Bronchial epithelial cell (primary cell): ENCODE data around the gene ADAMTS10. TPM values are rescaled to one million over a fixed set of nuclear protein-coding genes. Genes with fewer than 3 reads are reported as not detected.

ENCODE experiments used
- DNase-seq: peaks from one replicate; pipeline ENCODE4 v3.0.0-alpha.2; 2010; ENCODE audit warnings: low read depth
- FAIRE-seq: peaks from 2 replicates; lab custom pipeline; 2011; peaks lifted over from hg19 to GRCh38; lab: Jason Lieb, UNC
- H3K27me3 ChIP-seq: 2 replicates; pipeline ENCODE4 v1.5.1; 2011; ENCODE audit warnings: low read length; ENCODE audit not compliant: control insufficient read depth, insufficient read depth
- H3K36me3 ChIP-seq: 2 replicates; pipeline ENCODE4 v1.5.1; 2011; ENCODE audit warnings: low read length; ENCODE audit not compliant: control insufficient read depth, insufficient read depth
- H3K4me3 ChIP-seq: 2 replicates; pipeline ENCODE4 v1.5.1; 2011; ENCODE audit warnings: mild to moderate bottlenecking, low read depth, low read length, control low read depth
- total RNA-seq: library from RNA; depleted of rRNA; stranded (reverse); fragments of >200 nt; gene quantifications from 2 replicates; pipeline ENCODE4 v1.2.1, GENCODE V29; 2014
- TF ChIP-seq, protein P1 (sequence below): IDR thresholded peaks from 2 replicates; pipeline ENCODE4 v1.5.1; 2011; ENCODE audit warnings: mild to moderate bottlenecking, moderate library complexity, low read length, control low read depth, inconsistent platforms; ENCODE audit not compliant: insufficient read depth, severe bottlenecking

The ADAMTS10 gene
- total RNA-seq, 1 donor from 2014 or later, result not detected

DNA sequence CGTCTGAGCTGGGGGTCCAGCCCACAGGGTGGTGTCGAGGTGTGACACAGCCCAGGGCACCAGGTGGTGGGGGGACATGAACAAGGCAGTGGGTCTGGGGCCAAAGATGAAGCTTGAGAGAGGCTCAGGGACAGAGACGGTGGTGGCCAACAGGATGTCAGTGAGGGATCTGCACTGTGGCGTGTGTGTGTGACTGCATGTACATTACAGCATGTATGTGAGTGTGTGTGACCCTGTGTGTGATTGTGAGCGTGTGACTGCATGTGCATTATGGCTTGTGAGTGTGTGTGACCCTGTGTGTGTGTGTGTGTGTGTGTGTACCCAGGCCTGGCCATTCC is 1.6 kb downstream of the ADAMTS10 start:
- no peak for FAIRE-seq
- no peak overlapping the region for H3K4me3 ChIP-seq
- TF ChIP-seq, protein P1, sequence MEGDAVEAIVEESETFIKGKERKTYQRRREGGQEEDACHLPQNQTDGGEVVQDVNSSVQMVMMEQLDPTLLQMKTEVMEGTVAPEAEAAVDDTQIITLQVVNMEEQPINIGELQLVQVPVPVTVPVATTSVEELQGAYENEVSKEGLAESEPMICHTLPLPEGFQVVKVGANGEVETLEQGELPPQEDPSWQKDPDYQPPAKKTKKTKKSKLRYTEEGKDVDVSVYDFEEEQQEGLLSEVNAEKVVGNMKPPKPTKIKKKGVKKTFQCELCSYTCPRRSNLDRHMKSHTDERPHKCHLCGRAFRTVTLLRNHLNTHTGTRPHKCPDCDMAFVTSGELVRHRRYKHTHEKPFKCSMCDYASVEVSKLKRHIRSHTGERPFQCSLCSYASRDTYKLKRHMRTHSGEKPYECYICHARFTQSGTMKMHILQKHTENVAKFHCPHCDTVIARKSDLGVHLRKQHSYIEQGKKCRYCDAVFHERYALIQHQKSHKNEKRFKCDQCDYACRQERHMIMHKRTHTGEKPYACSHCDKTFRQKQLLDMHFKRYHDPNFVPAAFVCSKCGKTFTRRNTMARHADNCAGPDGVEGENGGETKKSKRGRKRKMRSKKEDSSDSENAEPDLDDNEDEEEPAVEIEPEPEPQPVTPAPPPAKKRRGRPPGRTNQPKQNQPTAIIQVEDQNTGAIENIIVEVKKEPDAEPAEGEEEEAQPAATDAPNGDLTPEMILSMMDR, result no peak
- no peaks in the 10 kb centered on the region for H3K36me3 ChIP-seq
- H3K27me3 ChIP-seq, result peaks cover 5% of the 10 kb centered on the region
- no peak for DNase-seq

GRCh38 chr19:8607386-8607785 is 3.1 kb downstream of the ADAMTS10 start:
- TF ChIP-seq, protein P1, result no peak
- H3K4me3 ChIP-seq, result no peak overlapping the region
- no peaks in the 10 kb centered on the region for H3K36me3 ChIP-seq
- FAIRE-seq (no peak), DNase-seq (no peak)
- H3K27me3 ChIP-seq, result peaks cover 5% of the 10 kb centered on the region

GRCh38 chr19:8605514-8605913 is 5.0 kb downstream of the ADAMTS10 start:
- DNase-seq (no peak), FAIRE-seq (no peak)
- TF ChIP-seq, protein P1, result no peak
- H3K36me3 ChIP-seq, result no peaks in the 10 kb centered on the region
- H3K27me3 ChIP-seq, result peaks cover 5% of the 10 kb centered on the region
- no peak overlapping the region for H3K4me3 ChIP-seq

GRCh38 chr19:8601796-8602195 is 8.7 kb downstream of the ADAMTS10 start:
- FAIRE-seq (peak; percentile 82), DNase-seq (no peak)
- TF ChIP-seq, protein P1, result no peak
- no peaks in the 10 kb centered on the region for H3K27me3 ChIP-seq
- no peak overlapping the region for H3K4me3 ChIP-seq
- no peaks in the 10 kb centered on the region for H3K36me3 ChIP-seq

DNA sequence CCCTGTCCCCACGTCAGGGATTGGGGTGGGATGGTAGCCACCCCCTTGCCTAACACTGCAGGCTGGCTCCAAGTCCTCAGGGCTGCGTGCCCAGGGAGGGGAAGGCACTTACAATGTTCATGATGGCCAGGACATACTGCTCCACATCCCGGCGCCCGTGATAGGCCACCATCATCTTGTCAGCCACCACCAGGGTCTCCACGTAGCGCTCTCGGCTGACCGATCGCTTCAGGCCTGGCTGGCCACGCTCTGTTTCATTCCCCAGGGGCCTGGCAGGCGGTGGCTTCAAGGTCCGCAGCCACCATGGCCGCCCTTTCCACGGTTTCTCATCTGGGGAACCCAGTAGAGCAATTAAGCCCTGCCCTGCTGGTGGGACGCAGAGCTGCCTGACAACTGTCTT is 9.7 kb downstream of the ADAMTS10 start:
- TF ChIP-seq, protein P1, result no peak
- DNase-seq (no peak), FAIRE-seq (no peak)
- H3K36me3 ChIP-seq, result no peaks in the 10 kb centered on the region
- H3K4me3 ChIP-seq, result no peak overlapping the region
- H3K27me3 ChIP-seq, result no peaks in the 10 kb centered on the region

DNA sequence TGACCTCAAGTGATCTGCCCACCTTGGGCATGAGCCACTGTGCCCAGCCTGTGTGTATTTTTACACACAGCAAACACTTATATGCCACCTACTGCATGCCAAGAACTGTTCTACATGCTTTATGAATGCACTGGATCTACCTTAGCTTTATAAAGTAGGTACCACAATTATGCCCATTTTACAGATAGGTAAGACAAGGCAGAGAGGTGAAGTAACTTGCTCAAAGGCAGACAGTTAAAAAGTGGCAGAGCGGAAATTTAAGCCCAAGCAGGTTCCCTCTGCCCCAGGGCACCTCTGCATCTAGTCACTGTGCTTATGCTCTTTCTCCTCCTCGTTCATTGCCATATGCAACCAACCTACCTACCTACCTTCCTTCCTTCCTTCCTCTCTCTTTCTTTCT is 10.5 kb downstream of the ADAMTS10 start:
- FAIRE-seq (no peak), DNase-seq (no peak)
- TF ChIP-seq, protein P1, result no peak
- H3K4me3 ChIP-seq, result no peak overlapping the region
- H3K27me3 ChIP-seq, result no peaks in the 10 kb centered on the region
- no peaks in the 10 kb centered on the region for H3K36me3 ChIP-seq
